GOT3 (cell line): Measurements from ENCODE around the gene SUSD3.
"Not testable (repeated sequence)": the region's sequence is repeated elsewhere in the genome, so short reads cannot be mapped to it uniquely, and the experiment has no call there.

Source experiments
- DNase-seq: peaks from one replicate; lab custom pipeline; 2025; ENCODE audit warnings: mixed read lengths; lab: John Stamatoyannopoulos, UW

The SUSD3 gene

GRCh38 chr9:93058355-93059010 is at the start of gene SUSD3:
SUSD3 (plus strand) TSS chr9:93058701; CDS start chr9:93058743, 42 bp downstream.
- no peak for DNase-seq

GRCh38 chr9:93009337-93010015 is 49.0 kb upstream of the SUSD3 start:
- DNase-seq: no peak

GRCh38 chr9:93010056-93010455 is 48.4 kb upstream of the SUSD3 start:
- no peak for DNase-seq

- DNase-seq: no peak
Observed at GRCh38 chr9:93010704-93011103, 47.8 kb upstream of the SUSD3 start.

GRCh38 chr9:93011114-93011513 is 47.4 kb upstream of the SUSD3 start:
- DNase-seq: no peak

GRCh38 chr9:93012963-93013855 is 45.3 kb upstream of the SUSD3 start:
- no peak for DNase-seq

GRCh38 chr9:93013856-93014582 is 44.5 kb upstream of the SUSD3 start:
- no peak for DNase-seq

- not testable (repeated sequence) for DNase-seq
Observed at GRCh38 chr9:93015190-93015589, 43.3 kb upstream of the SUSD3 start.

GRCh38 chr9:93017621-93018020 is 40.9 kb upstream of the SUSD3 start:
- no peak for DNase-seq

- no peak for DNase-seq
Observed at GRCh38 chr9:93020151-93020550, 38.4 kb upstream of the SUSD3 start.

GRCh38 chr9:93020771-93021670 is 37.5 kb upstream of the SUSD3 start:
- DNase-seq: no peak

GRCh38 chr9:93022066-93022465 is 36.4 kb upstream of the SUSD3 start:
- no peak for DNase-seq

- no peak for DNase-seq
Observed at GRCh38 chr9:93022721-93023520, 35.6 kb upstream of the SUSD3 start.

GRCh38 chr9:93023521-93023815 is 35.0 kb upstream of the SUSD3 start:
- DNase-seq: no peak

GRCh38 chr9:93024646-93024910 is 33.9 kb upstream of the SUSD3 start:
- DNase-seq: no peak

- no peak for DNase-seq
Observed at GRCh38 chr9:93024986-93025630, 33.4 kb upstream of the SUSD3 start.

- DNase-seq: no peak
Observed at GRCh38 chr9:93025736-93026135, 32.8 kb upstream of the SUSD3 start.

- DNase-seq: no peak
Observed at GRCh38 chr9:93026640-93027039, 31.9 kb upstream of the SUSD3 start.

- DNase-seq: no peak
Observed at GRCh38 chr9:93027750-93028149, 30.8 kb upstream of the SUSD3 start.

GRCh38 chr9:93028448-93029006 is 30.0 kb upstream of the SUSD3 start:
- no peak for DNase-seq
